WTC11 (cell line): Measurements from ENCODE around the gene RAP1GAP.

Source experiments
- CTCF ChIP-seq: fragments of 200-600 bp; IDR thresholded peaks from 2 replicates; pipeline ENCODE4 v1.8.0; 2022; ENCODE audit warnings: antibody characterized with exemption
- E2F4 ChIP-seq: sonication (generic); formaldehyde crosslinking; IDR thresholded peaks from 2 replicates; pipeline ENCODE4 v1.8.1; 2022; ENCODE audit warnings: low read depth, mild to moderate bottlenecking, moderate library complexity, missing genetic modification reagents, borderline replicate concordance
- IRF2 ChIP-seq: sonication (generic); formaldehyde crosslinking; IDR thresholded peaks from 2 replicates; pipeline ENCODE4 v1.8.0; 2022; ENCODE audit warnings: low read depth, missing genetic modification reagents, borderline replicate concordance
- NR3C1 ChIP-seq: sonication (generic); formaldehyde crosslinking; conservative IDR thresholded peaks from 2 replicates; pipeline ENCODE4 v1.8.1; 2023; ENCODE audit warnings: low read depth, mild to moderate bottlenecking, missing genetic modification reagents
- SP1 ChIP-seq: sonication (generic); formaldehyde crosslinking; conservative IDR thresholded peaks from 2 replicates; pipeline ENCODE4 v1.8.1; 2022; ENCODE audit warnings: missing genetic modification reagents
- STAT6 ChIP-seq: sonication (generic); formaldehyde crosslinking; conservative IDR thresholded peaks from 2 replicates; pipeline ENCODE4 v1.8.1; 2023; ENCODE audit warnings: mild to moderate bottlenecking, low read depth, missing genetic modification reagents, moderate library complexity
- ZNF423 ChIP-seq: fragments of 250-450 bp; sonication (Bioruptor Pico); IDR thresholded peaks from 2 replicates; pipeline ENCODE4 v2.1.2; 2022; ENCODE audit warnings: mild to moderate bottlenecking, moderate library complexity

DNA sequence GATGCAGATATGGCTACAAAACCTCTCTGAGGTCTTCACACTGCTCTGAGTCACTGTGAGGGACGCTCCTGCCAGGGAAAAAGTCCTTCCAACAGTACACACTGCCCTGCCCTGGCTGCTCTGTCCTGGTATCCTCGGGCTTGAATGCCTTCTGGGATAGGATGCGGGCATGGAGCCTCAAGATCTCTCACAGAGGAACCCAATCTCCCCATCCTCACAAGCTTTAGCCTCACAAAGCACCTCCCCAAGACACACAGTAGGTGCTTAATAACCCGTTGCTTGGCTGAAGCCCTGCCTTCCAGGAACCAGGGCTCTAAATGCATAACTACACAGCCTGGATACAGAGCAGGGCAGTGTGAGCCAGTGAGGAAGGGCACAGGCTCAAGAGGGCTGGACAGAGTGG lies 9.2 kb downstream of the RAP1GAP start:
- no peak for TF ChIP-seq CTCF
- TF ChIP-seq ZNF423 (CRISPR knock-in tag) = no peak
- TF ChIP-seq SP1 = no peak
- TF ChIP-seq STAT6 = no peak
- no peak for TF ChIP-seq NR3C1 (CRISPR knock-in tag)
- TF ChIP-seq E2F4 (CRISPR knock-in tag) = no peak
- TF ChIP-seq IRF2 = no peak
